ENCODE data around the gene DAPK1.

DAPK1 gene

GRCh38 chr9:87570000-87570908 is 72.6 kb downstream of the DAPK1 start:
- Histone ChIP-seq H4K20me1 (ENCODE audit: insufficient read depth, low read length) (no peaks in the 10 kb centered on the region), H3K9me2 (replicated peaks; ENCODE audit: insufficient read depth, low read length) (no peaks in the 10 kb centered on the region), H3K4me2 (ENCODE audit: low read depth, low read length) (no peak overlapping the region), H3K9me3 (replicated peaks; ENCODE audit: insufficient read depth, low read length) (no peaks in the 10 kb centered on the region), H3K27me3 (replicated peaks; ENCODE audit: insufficient read depth, low read length) (no peaks in the 10 kb centered on the region), H3K4me3 (ENCODE audit: low read length) (no peak overlapping the region), H2AFZ (ENCODE audit: low read length) (no peak overlapping the region), H3F3A (ENCODE audit: insufficient read depth, low read length) (no peaks in the 10 kb centered on the region), H3K27ac (ENCODE audit: low read length) (no peak overlapping the region), H3K9ac (ENCODE audit: low read length) (no peak overlapping the region), H3K79me2 (ENCODE audit: low read length) (peaks cover 42% of the 10 kb centered on the region), H3K4me1 (ENCODE audit: low read length) (no peaks in the 10 kb centered on the region), H3K36me3 (replicated peaks; ENCODE audit: insufficient read depth, low read length) (no peaks in the 10 kb centered on the region)
- no peak for DNase-seq
- TF ChIP-seq CTCF (IDR thresholded peaks at IDR 0.05; ENCODE audit: low read length) (no peak), EZH2 (optimal IDR thresholded peaks at IDR 0.05; ENCODE audit: low read depth, low read length) (no peak), EZH2phosphoT487 (IDR thresholded peaks at IDR 0.05; ENCODE audit: low read length) (no peak)

GRCh38 chr9:87572719-87573118 is 75.1 kb downstream of the DAPK1 start:
- Histone ChIP-seq H3K9me2 (replicated peaks; ENCODE audit: insufficient read depth, low read length) (no peaks in the 10 kb centered on the region), H3K36me3 (replicated peaks; ENCODE audit: insufficient read depth, low read length) (no peaks in the 10 kb centered on the region), H3K4me1 (ENCODE audit: low read length) (no peaks in the 10 kb centered on the region), H3K4me2 (ENCODE audit: low read depth, low read length) (no peak overlapping the region), H3K79me2 (ENCODE audit: low read length) (peaks cover 38% of the 10 kb centered on the region), H4K20me1 (ENCODE audit: insufficient read depth, low read length) (no peaks in the 10 kb centered on the region), H3F3A (ENCODE audit: insufficient read depth, low read length) (no peaks in the 10 kb centered on the region), H3K27ac (ENCODE audit: low read length) (no peak overlapping the region), H3K9me3 (replicated peaks; ENCODE audit: insufficient read depth, low read length) (no peaks in the 10 kb centered on the region), H3K9ac (ENCODE audit: low read length) (no peak overlapping the region), H3K27me3 (replicated peaks; ENCODE audit: insufficient read depth, low read length) (no peaks in the 10 kb centered on the region), H3K4me3 (ENCODE audit: low read length) (no peak overlapping the region), H2AFZ (ENCODE audit: low read length) (no peak overlapping the region)
- TF ChIP-seq EZH2phosphoT487 (IDR thresholded peaks at IDR 0.05; ENCODE audit: low read length) (no peak), EZH2 (optimal IDR thresholded peaks at IDR 0.05; ENCODE audit: low read depth, low read length) (no peak), CTCF (IDR thresholded peaks at IDR 0.05; ENCODE audit: low read length) (no peak)
- no peak for DNase-seq

GRCh38 chr9:87573841-87574342 is 76.2 kb downstream of the DAPK1 start:
- Histone ChIP-seq H3K9me3 (replicated peaks; ENCODE audit: insufficient read depth, low read length) (no peaks in the 10 kb centered on the region), H3K36me3 (replicated peaks; ENCODE audit: insufficient read depth, low read length) (no peaks in the 10 kb centered on the region), H3K27ac (ENCODE audit: low read length) (no peak overlapping the region), H3K4me3 (ENCODE audit: low read length) (no peak overlapping the region), H4K20me1 (ENCODE audit: insufficient read depth, low read length) (no peaks in the 10 kb centered on the region), H3F3A (ENCODE audit: insufficient read depth, low read length) (no peaks in the 10 kb centered on the region), H3K27me3 (replicated peaks; ENCODE audit: insufficient read depth, low read length) (no peaks in the 10 kb centered on the region), H2AFZ (ENCODE audit: low read length) (no peak overlapping the region), H3K9me2 (replicated peaks; ENCODE audit: insufficient read depth, low read length) (no peaks in the 10 kb centered on the region), H3K79me2 (ENCODE audit: low read length) (peaks cover 26% of the 10 kb centered on the region), H3K4me2 (ENCODE audit: low read depth, low read length) (no peak overlapping the region), H3K4me1 (ENCODE audit: low read length) (no peaks in the 10 kb centered on the region), H3K9ac (ENCODE audit: low read length) (no peak overlapping the region)
- TF ChIP-seq EZH2phosphoT487 (IDR thresholded peaks at IDR 0.05; ENCODE audit: low read length), result no peak
- TF ChIP-seq EZH2 (optimal IDR thresholded peaks at IDR 0.05; ENCODE audit: low read depth, low read length), result no peak
- no peak for TF ChIP-seq CTCF (IDR thresholded peaks at IDR 0.05; ENCODE audit: low read length)
- DNase-seq, result no peak
